A549 (cell line): ENCODE data around the gene DDI2.

Experiments used
- CBX2 ChIP-seq: fragments of 200-600 bp; sonication (generic); IDR thresholded peaks from 2 replicates; pipeline ENCODE4 v1.6.1; 2016; ENCODE audit warnings: low read depth, mild to moderate bottlenecking, borderline replicate concordance
- CEBPB ChIP-seq, 2 experiments: fragments of >200 bp in 1 of 2; sonication (Bioruptor Twin) in 1 of 2; formaldehyde crosslinking in 1 of 2; IDR thresholded peaks; 2 replicates each; pipeline ENCODE4 v1.6.1; 2012 to 2016
- CTCF ChIP-seq: fragments of >200 bp; sonication (Bioruptor Twin); formaldehyde crosslinking; IDR thresholded peaks from 3 replicates; pipeline ENCODE4 v1.5.1; 2016
- ESRRA ChIP-seq: fragments of 150-350 bp; IDR thresholded peaks from 2 replicates; pipeline ENCODE4 v1.6.1; 2014; ENCODE audit warnings: mild to moderate bottlenecking, low read length, borderline replicate concordance
- FOSB ChIP-seq: fragments of 250-450 bp; sonication (Bioruptor Pico); IDR thresholded peaks from 2 replicates; pipeline ENCODE4 v1.5.0; 2020; ENCODE audit warnings: mild to moderate bottlenecking, moderate library complexity
- HMGXB4 ChIP-seq: fragments of 250-450 bp; sonication (Bioruptor Pico); IDR thresholded peaks from 2 replicates; pipeline ENCODE4 v1.5.0; 2021; ENCODE audit warnings: mild to moderate bottlenecking, moderate library complexity, borderline replicate concordance
- HOXA7 ChIP-seq: fragments of 250-450 bp; sonication (Bioruptor Pico); IDR thresholded peaks from 2 replicates; pipeline ENCODE4 v1.5.0; 2020; ENCODE audit warnings: mild to moderate bottlenecking, moderate library complexity
- MAFK ChIP-seq: fragments of 450-650 bp; IDR thresholded peaks from 2 replicates; pipeline ENCODE4 v1.6.1; 2014; ENCODE audit not compliant: partially characterized antibody
- MYC ChIP-seq: IDR thresholded peaks from 2 replicates; pipeline ENCODE4 v1.6.1; 2012; ENCODE audit warnings: mild to moderate bottlenecking, inconsistent platforms, low read length, improper control_type of control experiment, borderline replicate concordance
- POLR2A ChIP-seq: IDR thresholded peaks from 2 replicates; pipeline ENCODE4 v1.6.1; 2012; ENCODE audit warnings: mild to moderate bottlenecking, low read length
- REST ChIP-seq: fragments of 200-600 bp; sonication (generic); IDR thresholded peaks from 2 replicates; pipeline ENCODE4 v1.6.1; 2016; ENCODE audit warnings: antibody characterized with exemption, mild to moderate bottlenecking, moderate library complexity
- TF ChIP-seq, protein P1 (sequence below): fragments of 450-650 bp; IDR thresholded peaks from 2 replicates; pipeline ENCODE4 v1.6.1; 2014; ENCODE audit warnings: antibody characterized with exemption

DNA sequence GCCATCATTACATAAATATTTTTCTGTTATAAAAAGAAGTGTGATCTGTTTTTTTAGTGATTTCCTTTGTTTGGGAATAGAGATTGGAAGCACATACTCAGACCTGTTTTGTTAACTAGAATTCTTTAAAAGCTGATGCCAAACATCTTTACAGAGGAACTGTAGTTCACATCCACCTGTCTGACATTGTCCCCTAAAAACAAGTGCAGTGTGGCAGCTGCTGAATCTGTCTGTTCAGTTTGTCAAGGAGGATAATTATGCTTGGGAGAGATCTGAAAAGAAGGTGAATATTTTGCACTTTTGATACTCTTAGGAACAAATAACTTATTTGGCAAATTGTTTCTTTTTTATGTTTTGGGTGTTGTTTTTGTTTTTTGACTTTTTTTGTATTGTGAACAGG, 46.0 kb upstream of the DDI2 start:
- TF ChIP-seq CTCF (no peak), CEBPB (IDR thresholded peaks at IDR 0.05) (no peak), FOSB (no peak), MYC (no peak), CBX2 (no peak), MAFK (no peak), HMGXB4 (CRISPR knock-in tag) (no peak), POLR2A (no peak), HOXA7 (CRISPR knock-in tag) (no peak), REST (no peak), ESRRA (no peak)
- TF ChIP-seq, protein P1, sequence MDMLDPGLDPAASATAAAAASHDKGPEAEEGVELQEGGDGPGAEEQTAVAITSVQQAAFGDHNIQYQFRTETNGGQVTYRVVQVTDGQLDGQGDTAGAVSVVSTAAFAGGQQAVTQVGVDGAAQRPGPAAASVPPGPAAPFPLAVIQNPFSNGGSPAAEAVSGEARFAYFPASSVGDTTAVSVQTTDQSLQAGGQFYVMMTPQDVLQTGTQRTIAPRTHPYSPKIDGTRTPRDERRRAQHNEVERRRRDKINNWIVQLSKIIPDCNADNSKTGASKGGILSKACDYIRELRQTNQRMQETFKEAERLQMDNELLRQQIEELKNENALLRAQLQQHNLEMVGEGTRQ: no peak
